HEK293 (cell line): ENCODE results near the gene MTERF4.

ENCODE experiments used
- ATF2 ChIP-seq: fragments of 450-650 bp; formaldehyde crosslinking; IDR thresholded peaks from 2 replicates; pipeline ENCODE4 v1.5.1; 2016; ENCODE audit warnings: missing biosample characterization, missing genetic modification characterization, low read depth
- REPIN1 ChIP-seq: fragments of 450-650 bp; formaldehyde crosslinking; IDR thresholded peaks from 2 replicates; pipeline ENCODE4 v1.5.1; 2017; ENCODE audit warnings: missing biosample characterization, missing genetic modification characterization, low read depth
- ZNF211 ChIP-seq: fragments of 450-650 bp; formaldehyde crosslinking; IDR thresholded peaks from 2 replicates; pipeline ENCODE4 v1.5.1; 2016; ENCODE audit warnings: low read depth, missing biosample characterization, missing genetic modification characterization
- ZNF561 ChIP-seq: fragments of 450-650 bp; IDR thresholded peaks from 2 replicates; pipeline ENCODE4 v1.5.1; 2018; ENCODE audit warnings: missing biosample characterization, missing genetic modification characterization, borderline replicate concordance
- ZNF785 ChIP-seq: fragments of 450-650 bp; formaldehyde crosslinking; IDR thresholded peaks from 2 replicates; pipeline ENCODE4 v1.5.1; 2016; ENCODE audit warnings: missing biosample characterization, missing genetic modification characterization
- TF ChIP-seq, protein P1 (sequence below): sonication (generic); formaldehyde crosslinking; IDR thresholded peaks from 2 replicates; pipeline ENCODE4 v1.8.1; 2022; ENCODE audit warnings: mild to moderate bottlenecking, moderate library complexity, missing genetic modification reagents

GRCh38 chr2:241122376-241123002, 20.4 kb upstream of the MTERF4 start:
- TF ChIP-seq ZNF561 (tag by site-specific recombination): no peak
- TF ChIP-seq REPIN1: no peak
- no peak for TF ChIP-seq ATF2 (tag by site-specific recombination)
- no peak for TF ChIP-seq ZNF211 (tag by site-specific recombination)
- TF ChIP-seq, protein P1, sequence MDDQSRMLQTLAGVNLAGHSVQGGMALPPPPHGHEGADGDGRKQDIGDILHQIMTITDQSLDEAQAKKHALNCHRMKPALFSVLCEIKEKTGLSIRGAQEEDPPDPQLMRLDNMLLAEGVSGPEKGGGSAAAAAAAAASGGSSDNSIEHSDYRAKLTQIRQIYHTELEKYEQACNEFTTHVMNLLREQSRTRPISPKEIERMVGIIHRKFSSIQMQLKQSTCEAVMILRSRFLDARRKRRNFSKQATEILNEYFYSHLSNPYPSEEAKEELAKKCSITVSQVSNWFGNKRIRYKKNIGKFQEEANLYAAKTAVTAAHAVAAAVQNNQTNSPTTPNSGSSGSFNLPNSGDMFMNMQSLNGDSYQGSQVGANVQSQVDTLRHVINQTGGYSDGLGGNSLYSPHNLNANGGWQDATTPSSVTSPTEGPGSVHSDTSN: no peak
- no peak for TF ChIP-seq ZNF785
